A375 (cell line): ENCODE measurements around the gene PLPP3. TPM values are rescaled to one million over a fixed set of nuclear protein-coding genes. Genes with fewer than 3 reads are reported as not detected.

ENCODE experiments used
- small RNA-seq: library from RNA; depleted of rRNA; stranded (forward); fragments of <200 nt; gene quantifications from one replicate; pipeline ENCODE3, GENCODE V24; 2014
- total RNA-seq: library from RNA; depleted of rRNA; stranded (reverse); fragments of >200 nt; shearing (Covaris generic); gene quantifications from 2 replicates; pipeline ENCODE4 v1.2.3, GENCODE V29; 2014; rRNA removed

Gene PLPP3
- total RNA-seq, result 8.4 and 9.6 TPM in 2 replicates

DNA sequence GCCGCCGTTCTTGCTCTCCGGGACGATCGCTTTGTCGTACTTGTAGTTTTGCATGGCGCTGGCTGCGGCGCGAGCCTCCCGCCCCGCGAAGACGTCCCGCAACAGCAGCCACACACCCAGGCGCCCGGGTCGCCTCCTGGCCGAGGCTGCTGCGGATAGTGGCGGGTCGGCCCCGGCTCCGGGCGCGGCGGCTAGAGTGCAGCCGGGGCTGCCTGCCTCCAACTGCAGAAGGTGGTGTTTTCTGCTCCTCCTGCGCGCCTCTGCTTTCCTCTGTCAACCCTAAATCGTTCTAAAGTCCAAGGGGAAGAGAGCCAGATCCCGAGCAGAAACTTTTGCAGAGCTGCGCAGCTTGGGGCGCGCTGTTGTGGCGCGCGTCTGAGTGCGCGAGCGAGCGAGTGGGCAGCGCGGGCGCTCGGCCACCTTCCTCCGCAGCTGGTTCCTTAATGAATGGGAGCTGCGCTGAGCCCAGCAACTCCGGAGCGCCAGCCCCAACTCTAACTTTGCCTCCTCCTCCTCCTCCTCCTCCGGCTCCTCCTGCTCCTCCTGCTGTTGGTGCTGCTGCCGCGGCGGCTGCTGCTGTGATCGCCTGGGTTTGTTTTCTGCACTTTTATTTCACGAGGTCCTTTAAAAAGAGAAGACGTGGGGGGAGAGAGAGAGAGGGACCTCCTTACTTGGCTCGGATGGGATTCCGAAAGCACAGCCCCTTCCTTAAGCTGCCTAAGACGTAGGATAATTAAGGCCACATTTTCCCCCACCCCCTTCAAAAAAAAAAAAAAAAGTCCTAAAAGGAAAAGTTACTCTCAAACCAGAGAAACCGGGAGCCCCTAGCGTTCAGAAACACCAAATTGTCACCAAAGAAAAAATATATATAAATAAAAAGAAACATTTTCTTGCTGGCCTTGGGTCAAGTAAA lies at the start of gene PLPP3:
Gene PLPP3, minus strand, starts transcription at position 601 of the 913 bp plus-strand sequence. Its CDS starts 547 bp downstream, at position 54.

Small RNAs within 50 kb of the gene (small RNA-seq; reads per million reads assigned to genes)
- not detected for gene AC099789.1

Other genes with a start within 250 kb of the PLPP3 start
- 1.6 and 2.0 TPM in 2 replicates for gene PRKAA2, start 65.8 kb upstream of the PLPP3 start, total RNA-seq
- gene FYB2, start 239.8 kb upstream of the PLPP3 start, total RNA-seq, result not detected in 2 replicates